Testis (tissue), 2 donors: ENCODE results near the gene SYPL1.

Experiments used
- POLR2A ChIP-seq: fragments of 450-650 bp; IDR thresholded peaks from one replicate; pipeline ENCODE4 v1.6.1; 2017; ENCODE audit warnings: antibody characterized with exemption, mild to moderate bottlenecking, moderate library complexity
- TF ChIP-seq, protein P1 (sequence below), 3 experiments: fragments of 450-650 bp in 2 of 3; fragments of 200-600 bp in 1 of 3; sonication (generic) in 1 of 3; IDR thresholded peaks; one replicate each; pipeline ENCODE4 v1.5.1; 2016 to 2019; ENCODE audit warnings: antibody characterized with exemption in 3 of 3, mild to moderate bottlenecking in 2 of 3, moderate library complexity in 1 of 3

DNA sequence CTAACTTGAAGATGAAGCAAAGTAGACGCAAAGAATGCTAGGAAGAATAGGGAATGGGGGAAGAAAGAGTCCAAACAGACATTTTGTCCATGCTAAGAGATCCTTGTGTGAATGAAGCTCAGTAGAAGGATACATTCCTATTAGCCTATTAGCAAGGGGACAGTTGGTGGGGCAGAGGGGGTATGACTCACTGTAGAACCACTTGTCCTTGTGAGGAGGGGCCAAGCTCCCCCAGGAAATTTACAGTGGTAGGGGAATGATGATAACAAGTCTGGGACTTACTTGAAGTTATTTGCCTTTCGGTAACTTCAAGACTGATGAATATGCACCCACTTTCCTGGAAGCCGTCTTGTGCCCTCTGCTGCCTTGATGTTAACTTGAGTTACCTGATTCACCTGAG, 17.2 kb upstream of the SYPL1 start:
- TF ChIP-seq, protein P1, sequence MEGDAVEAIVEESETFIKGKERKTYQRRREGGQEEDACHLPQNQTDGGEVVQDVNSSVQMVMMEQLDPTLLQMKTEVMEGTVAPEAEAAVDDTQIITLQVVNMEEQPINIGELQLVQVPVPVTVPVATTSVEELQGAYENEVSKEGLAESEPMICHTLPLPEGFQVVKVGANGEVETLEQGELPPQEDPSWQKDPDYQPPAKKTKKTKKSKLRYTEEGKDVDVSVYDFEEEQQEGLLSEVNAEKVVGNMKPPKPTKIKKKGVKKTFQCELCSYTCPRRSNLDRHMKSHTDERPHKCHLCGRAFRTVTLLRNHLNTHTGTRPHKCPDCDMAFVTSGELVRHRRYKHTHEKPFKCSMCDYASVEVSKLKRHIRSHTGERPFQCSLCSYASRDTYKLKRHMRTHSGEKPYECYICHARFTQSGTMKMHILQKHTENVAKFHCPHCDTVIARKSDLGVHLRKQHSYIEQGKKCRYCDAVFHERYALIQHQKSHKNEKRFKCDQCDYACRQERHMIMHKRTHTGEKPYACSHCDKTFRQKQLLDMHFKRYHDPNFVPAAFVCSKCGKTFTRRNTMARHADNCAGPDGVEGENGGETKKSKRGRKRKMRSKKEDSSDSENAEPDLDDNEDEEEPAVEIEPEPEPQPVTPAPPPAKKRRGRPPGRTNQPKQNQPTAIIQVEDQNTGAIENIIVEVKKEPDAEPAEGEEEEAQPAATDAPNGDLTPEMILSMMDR (IDR thresholded peaks at IDR 0.05), result no peak
- TF ChIP-seq POLR2A, result no peak
